Measurements from ENCODE around the gene DDX43.

DNA sequence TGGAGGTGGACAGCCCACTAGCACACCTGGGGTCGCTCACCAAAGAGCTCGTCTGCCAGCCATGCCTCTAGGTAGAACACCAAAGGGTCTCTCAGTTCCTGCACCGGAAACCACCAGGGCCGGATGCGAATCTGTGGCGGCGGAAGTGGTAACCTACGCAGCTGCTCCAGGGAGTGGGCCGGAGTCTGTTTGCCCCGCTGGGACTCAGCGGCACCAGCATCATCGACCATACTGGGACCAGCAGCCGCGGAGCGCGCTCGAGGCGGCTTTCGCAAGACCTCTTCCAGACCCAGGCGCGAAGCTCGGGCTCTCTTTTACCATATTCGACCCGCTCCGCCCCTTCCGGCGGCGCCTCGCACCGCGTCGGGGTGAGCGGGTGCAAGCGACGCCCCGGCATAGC is 25.1 kb upstream of the DDX43 start, which contains the start of gene OOEP:
- TF ChIP-seq, protein P1, sequence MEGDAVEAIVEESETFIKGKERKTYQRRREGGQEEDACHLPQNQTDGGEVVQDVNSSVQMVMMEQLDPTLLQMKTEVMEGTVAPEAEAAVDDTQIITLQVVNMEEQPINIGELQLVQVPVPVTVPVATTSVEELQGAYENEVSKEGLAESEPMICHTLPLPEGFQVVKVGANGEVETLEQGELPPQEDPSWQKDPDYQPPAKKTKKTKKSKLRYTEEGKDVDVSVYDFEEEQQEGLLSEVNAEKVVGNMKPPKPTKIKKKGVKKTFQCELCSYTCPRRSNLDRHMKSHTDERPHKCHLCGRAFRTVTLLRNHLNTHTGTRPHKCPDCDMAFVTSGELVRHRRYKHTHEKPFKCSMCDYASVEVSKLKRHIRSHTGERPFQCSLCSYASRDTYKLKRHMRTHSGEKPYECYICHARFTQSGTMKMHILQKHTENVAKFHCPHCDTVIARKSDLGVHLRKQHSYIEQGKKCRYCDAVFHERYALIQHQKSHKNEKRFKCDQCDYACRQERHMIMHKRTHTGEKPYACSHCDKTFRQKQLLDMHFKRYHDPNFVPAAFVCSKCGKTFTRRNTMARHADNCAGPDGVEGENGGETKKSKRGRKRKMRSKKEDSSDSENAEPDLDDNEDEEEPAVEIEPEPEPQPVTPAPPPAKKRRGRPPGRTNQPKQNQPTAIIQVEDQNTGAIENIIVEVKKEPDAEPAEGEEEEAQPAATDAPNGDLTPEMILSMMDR (IDR thresholded peaks at IDR 0.05), result no peak
- no peak for TF ChIP-seq POLR2A (IDR thresholded peaks at IDR 0.05)
